22Rv1 (cell line): ENCODE measurements around the gene RNF112.

Experiments
- CTCF ChIP-seq: fragments of 450-650 bp; IDR thresholded peaks from 2 replicates; pipeline ENCODE4 v1.5.1; 2017; ENCODE audit warnings: mild to moderate bottlenecking
- ZFX ChIP-seq: fragments of 450-650 bp; IDR thresholded peaks from 2 replicates; pipeline ENCODE4 v1.6.1; 2017; ENCODE audit warnings: antibody characterized with exemption, borderline replicate concordance

GRCh38 chr17:19447085-19447583 is 36.1 kb downstream of the RNF112 start:
- TF ChIP-seq CTCF (peak; percentile 80), ZFX (no peak)
